Cerebellar cortex (tissue), 1 donor: ENCODE measurements around the gene KRTAP23-1.

Source experiments
- DNase-seq: peaks from one replicate; pipeline ENCODE4 v3.0.0-alpha.2; 2015; ENCODE audit warnings: low spot score

KRTAP23-1 gene, protein sequence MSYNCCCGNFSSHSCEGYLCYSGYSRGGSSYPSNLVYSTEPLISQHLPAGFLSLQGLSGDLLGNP

DNA sequence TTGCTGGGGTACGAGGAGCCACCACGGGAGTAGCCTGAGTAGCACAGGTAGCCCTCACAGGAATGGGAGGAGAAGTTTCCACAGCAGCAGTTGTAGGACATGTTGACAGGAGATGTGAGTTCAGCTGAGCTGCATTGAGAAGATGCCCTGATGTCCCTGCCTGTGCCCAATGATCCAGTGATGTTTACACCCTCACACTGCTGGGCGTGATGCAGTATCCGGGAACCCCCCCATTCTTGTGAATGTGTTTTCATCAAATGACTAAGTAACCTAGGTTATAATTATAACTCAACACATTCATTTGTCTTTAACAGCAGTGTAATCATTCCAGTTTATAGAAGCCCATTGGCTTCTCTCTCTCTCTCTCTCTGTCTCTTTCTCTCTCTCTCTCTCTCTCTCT lies at the start of gene KRTAP23-1:
KRTAP23-1 (minus strand) TSS at position 101 of the 400 bp plus-strand sequence; CDS start at position 101, 0 bp downstream.
- no peak for DNase-seq

DNA sequence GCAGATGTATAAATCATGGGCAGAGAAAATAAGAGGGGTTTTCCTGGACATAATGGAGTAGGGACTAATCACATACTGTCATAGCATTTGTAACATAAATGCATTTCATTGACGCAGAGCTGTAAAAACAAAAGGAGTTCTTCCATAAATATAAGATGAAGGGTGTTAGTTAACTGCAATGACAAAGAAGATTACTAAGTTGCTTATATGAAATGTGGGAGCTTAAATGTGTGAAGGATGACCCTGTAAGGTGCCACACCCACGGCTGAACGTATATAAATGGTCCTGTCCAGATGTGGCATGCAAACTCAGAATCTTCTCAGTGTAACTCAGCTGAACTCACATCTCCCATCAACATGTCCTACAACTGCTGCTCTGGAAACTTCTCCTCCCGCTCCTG lies 47.3 kb upstream of the KRTAP23-1 start, which contains the start of gene KRTAP13-1:
KRTAP13-1 (plus strand) TSS at position 301 of the 400 bp plus-strand sequence; CDS start at position 357, 56 bp downstream.
- DNase-seq, result no peak

DNA sequence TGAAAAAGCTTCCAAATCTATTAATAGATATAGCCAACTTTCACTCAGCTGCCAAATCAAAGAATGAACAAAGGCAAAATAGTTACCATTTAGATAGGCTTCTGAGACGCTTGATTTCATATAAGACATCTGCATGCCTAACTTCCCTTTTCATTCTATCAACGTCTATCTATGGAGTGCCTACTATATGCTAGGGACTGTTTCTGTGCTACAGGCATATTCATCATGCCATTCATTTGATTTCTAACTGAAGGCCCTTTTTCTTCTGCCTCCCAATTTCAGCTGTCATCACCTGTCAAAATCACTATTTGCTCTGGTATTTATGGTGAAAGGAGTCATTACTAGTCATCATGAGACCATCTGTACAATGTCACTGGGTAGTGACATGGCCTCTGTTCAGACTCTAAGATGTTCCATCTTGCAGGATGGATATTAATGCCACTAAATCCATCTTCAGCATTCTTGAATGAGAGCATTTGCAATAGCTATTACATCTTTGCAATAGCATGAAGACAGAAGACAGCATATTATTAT lies 43.2 kb upstream of the KRTAP23-1 start:
- DNase-seq, result no peak

- no peak for DNase-seq
Observed at GRCh38 chr21:30382201-30382600, 33.8 kb upstream of the KRTAP23-1 start.

GRCh38 chr21:30372139-30372770 lies 23.8 kb upstream of the KRTAP23-1 start, which contains the start of gene KRTAP13-2:
Gene KRTAP13-2 (minus strand): TSS chr21:30372271. CDS start chr21:30372213, 58 bp downstream.
- no peak for DNase-seq

GRCh38 chr21:30355906-30356305 lies 7.5 kb upstream of the KRTAP23-1 start:
- DNase-seq, result no peak

GRCh38 chr21:30354308-30355005 lies 6.1 kb upstream of the KRTAP23-1 start:
- DNase-seq, result no peak

GRCh38 chr21:30351534-30351933 lies 3.1 kb upstream of the KRTAP23-1 start:
- DNase-seq, result no peak

GRCh38 chr21:30349572-30349971 lies 1.2 kb upstream of the KRTAP23-1 start:
- no peak for DNase-seq

DNA sequence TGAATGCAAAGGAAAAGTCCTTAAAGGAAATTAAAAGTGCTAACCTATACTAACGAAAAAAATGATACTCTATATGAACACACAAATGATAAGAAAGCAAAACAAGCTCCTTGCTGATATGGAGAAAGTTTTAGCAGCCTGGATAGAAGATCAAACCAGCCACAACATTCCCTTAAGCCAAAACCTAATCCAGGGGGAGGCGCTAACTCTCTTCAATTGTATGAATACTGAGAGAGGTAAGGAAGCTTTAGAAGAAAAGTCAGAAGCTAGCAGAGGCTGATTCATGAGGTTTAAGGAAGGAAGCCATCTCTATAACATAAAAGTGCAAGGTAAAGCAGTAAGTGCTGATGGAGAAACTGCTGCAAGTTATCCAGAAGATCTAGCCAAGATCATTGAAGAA lies 3.4 kb downstream of the KRTAP23-1 start:
- DNase-seq, result no peak

DNA sequence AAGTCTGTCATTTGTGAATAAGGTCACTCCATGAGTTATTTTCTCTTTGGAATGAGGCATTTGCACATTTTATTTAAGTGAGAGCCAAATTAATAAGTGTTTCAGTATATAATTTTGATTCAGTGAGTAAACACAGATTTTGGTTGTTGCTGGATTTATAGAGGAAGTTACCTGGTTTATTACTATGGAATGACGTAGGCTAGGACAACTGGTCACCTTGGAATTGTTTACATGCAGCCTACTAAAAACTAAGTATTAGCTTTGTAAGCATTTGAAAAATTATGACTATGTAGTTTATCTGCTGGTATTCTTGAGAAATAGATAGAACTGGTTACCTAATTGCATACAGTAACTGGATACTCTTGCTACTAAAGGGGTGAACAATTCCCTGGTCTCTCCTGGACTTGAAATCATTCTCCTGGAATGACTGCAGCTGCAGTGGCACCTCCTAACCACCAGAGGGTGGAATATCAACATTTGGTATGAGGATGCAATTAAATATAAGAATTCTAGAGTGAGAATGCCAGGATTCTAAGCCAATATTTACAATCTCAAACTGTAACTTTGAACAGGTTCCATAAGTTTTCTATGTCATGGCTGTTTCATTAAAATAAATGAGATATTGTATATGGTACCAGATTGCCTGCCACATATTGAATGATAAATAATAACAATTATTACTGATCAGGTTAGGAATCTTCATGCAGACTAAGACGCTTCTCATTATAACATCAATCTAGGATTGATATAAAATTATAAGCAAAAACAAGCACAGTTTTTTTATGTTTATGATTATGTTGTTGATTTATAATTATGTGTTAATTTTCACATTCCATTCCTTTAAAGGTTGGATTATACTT lies 7.5 kb downstream of the KRTAP23-1 start:
- peak; percentile 10 for DNase-seq

DNA sequence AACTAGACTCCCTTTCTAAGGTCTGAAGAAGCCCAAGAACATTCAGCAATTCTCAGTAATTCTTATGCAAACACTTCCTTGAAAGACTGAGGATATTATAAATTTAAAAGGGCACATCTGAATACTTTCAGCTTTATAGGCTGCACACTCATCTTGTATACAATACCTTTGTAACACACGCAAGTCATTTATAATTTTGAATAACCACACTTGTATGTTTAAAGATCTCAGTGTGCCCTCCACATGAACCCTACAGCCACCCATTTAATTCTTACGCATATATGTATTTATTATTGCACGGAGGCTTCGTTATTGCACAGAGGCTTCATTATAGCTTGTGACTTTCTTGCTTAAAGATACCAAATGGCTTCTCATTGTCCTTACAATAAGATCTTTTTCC lies 9.7 kb downstream of the KRTAP23-1 start:
- DNase-seq, result no peak

GRCh38 chr21:30337772-30338171 lies 10.6 kb downstream of the KRTAP23-1 start:
- no peak for DNase-seq

GRCh38 chr21:30337276-30337744 lies 11.1 kb downstream of the KRTAP23-1 start, which contains the start of gene KRTAP27-1:
Gene KRTAP27-1 (minus strand): TSS chr21:30337694. CDS start chr21:30337668, 26 bp downstream.
- peak; percentile 40 for DNase-seq

- DNase-seq, result no peak
Observed at GRCh38 chr21:30336596-30336995, 11.8 kb downstream of the KRTAP23-1 start.

DNA sequence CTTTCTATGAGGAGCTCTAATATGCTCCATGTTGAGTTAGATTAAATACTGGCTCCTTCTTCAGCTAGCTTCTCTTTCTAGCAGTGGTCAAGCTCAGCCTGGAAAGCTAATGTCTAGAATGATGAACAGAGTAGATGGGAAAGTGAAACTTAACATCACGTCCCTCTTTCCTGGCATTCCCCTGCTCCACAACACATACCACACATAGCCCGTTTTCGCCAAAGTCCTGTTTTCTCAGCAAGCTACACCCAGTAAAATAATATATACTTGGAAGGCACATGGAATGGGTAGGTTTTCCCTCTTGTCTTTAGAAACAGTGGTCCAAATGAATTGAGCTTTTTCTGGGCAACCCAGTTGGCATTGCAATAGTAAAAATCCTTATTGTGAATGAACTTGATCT lies 14.7 kb downstream of the KRTAP23-1 start:
- no peak for DNase-seq

DNA sequence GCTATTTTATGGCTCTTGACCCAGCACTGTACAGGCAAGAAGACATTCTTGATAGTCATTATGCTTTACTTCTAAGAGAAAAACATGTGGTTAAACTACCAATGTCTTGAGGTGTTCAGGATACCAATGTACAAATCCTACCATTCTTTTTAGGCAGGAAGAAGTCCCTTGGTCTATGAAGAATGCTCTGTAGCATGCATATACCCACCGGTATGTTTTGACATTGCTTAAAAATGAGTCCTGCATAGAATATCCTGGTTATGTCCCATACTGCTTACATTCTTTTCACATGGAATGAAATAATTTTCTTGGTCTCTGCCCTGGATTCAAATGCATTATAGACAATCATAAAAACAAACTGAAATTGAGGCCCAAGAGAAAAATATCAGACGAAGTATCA lies 15.7 kb downstream of the KRTAP23-1 start:
- DNase-seq, result no peak

DNA sequence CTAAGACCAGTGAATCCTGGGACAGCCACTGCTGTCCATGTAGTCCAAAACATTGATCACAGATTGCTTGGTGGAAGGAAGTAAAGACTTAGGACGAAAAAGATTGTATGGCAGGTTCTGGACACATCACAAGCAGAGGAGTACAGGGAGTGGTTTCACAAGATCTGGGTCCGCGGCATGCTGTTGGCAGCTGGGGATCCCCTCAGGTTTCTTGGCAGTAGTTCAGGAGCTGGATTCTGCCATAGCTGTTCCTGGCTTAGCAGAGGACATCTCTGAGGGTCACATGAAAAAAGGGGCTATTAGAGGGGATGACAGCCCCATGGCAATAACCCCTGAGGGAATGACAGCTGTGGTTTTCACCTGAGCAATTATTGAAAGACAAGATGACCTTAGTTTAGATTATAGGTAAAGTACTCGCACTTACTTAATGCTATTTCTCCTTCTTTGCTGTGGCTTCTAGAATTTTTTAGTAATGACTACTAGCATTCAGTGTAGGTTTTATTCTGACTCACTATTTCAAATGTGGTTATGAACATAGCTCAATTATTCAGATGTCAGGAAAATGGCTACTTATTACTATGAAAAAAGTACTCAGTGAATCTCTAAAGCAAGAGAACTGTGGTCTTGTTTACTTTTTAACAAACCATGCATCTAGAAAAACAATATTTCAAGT lies 19.1 kb downstream of the KRTAP23-1 start:
- no peak for DNase-seq

- DNase-seq, result no peak
Observed at GRCh38 chr21:30326390-30326789, 22.0 kb downstream of the KRTAP23-1 start.

GRCh38 chr21:30320215-30320614 lies 28.2 kb downstream of the KRTAP23-1 start, which contains the start of gene KRTAP26-1:
Gene KRTAP26-1 (minus strand): TSS chr21:30320315. CDS start chr21:30320035, 280 bp downstream.
- no peak for DNase-seq

- DNase-seq, result no peak
Observed at GRCh38 chr21:30315701-30316100, 32.7 kb downstream of the KRTAP23-1 start.
